ENCODE measurements around the gene ZBED2. TPM values are rescaled to one million over a fixed set of nuclear protein-coding genes. Genes with fewer than 3 reads are reported as not detected.
A peak's percentile ranks its signal among the peaks of the same experiment; 100 is the strongest.
"Not testable (repeated sequence)": the region's sequence is repeated elsewhere in the genome, so short reads cannot be mapped to it uniquely, and the experiment has no call there.

ZBED2 gene
- total RNA-seq: 6.8 TPM

GRCh38 chr3:111595232-111595631 lies at the start of gene ZBED2:
Gene ZBED2, minus strand, starts transcription at chr3:111595346. Its CDS starts 1,145 bp downstream, at chr3:111594201.
- peak; percentile 91 for ATAC-seq

GRCh38 chr3:111639316-111639715 lies 44.2 kb upstream of the ZBED2 start:
- no peak for ATAC-seq

GRCh38 chr3:111636366-111636885 lies 41.3 kb upstream of the ZBED2 start:
- ATAC-seq: no peak

- no peak for ATAC-seq
Observed at GRCh38 chr3:111635403-111635802, 40.3 kb upstream of the ZBED2 start.

- ATAC-seq: not testable (repeated sequence)
Observed at GRCh38 chr3:111630638-111631037, 35.5 kb upstream of the ZBED2 start.

GRCh38 chr3:111629018-111629417 lies 33.9 kb upstream of the ZBED2 start:
- not testable (repeated sequence) for ATAC-seq

- no peak for ATAC-seq
Observed at GRCh38 chr3:111627092-111627491, 31.9 kb upstream of the ZBED2 start.

GRCh38 chr3:111621535-111621934 lies 26.4 kb upstream of the ZBED2 start:
- ATAC-seq: peak; percentile 54

GRCh38 chr3:111619833-111620232 lies 24.7 kb upstream of the ZBED2 start:
- ATAC-seq: no peak

- ATAC-seq: no peak
Observed at GRCh38 chr3:111618945-111619344, 23.8 kb upstream of the ZBED2 start.

GRCh38 chr3:111617912-111618601 lies 22.9 kb upstream of the ZBED2 start:
- no peak for ATAC-seq

- ATAC-seq: no peak
Observed at GRCh38 chr3:111617406-111617805, 22.3 kb upstream of the ZBED2 start.

GRCh38 chr3:111616417-111617105 lies 21.4 kb upstream of the ZBED2 start:
- peak; percentile 84 for ATAC-seq

GRCh38 chr3:111615880-111616279 lies 20.7 kb upstream of the ZBED2 start:
- no peak for ATAC-seq

GRCh38 chr3:111613294-111613693 lies 18.1 kb upstream of the ZBED2 start:
- ATAC-seq: no peak

- peak; percentile 98 for ATAC-seq
Observed at GRCh38 chr3:111610612-111611054, 15.5 kb upstream of the ZBED2 start.

- peak; percentile 73 for ATAC-seq
Observed at GRCh38 chr3:111610189-111610588, 15.0 kb upstream of the ZBED2 start.

- ATAC-seq: no peak
Observed at GRCh38 chr3:111609700-111610099, 14.6 kb upstream of the ZBED2 start.

- no peak for ATAC-seq
Observed at GRCh38 chr3:111608383-111608782, 13.2 kb upstream of the ZBED2 start.

GRCh38 chr3:111607240-111607920 lies 12.2 kb upstream of the ZBED2 start:
- ATAC-seq: peak; percentile 16

- ATAC-seq: no peak
Observed at GRCh38 chr3:111605493-111605892, 10.3 kb upstream of the ZBED2 start.

GRCh38 chr3:111605018-111605417 lies 9.9 kb upstream of the ZBED2 start:
- ATAC-seq: no peak

GRCh38 chr3:111604119-111604518 lies 9.0 kb upstream of the ZBED2 start:
- peak; percentile 26 for ATAC-seq
